HG02610 (cell line): ENCODE measurements around the gene CMTM1.
A peak's percentile ranks its signal among the peaks of the same experiment; 100 is the strongest.

Experiments used
- ATAC-seq: cut with Tn5 transposase; IDR thresholded peaks from one replicate; pipeline ENCODE4 v1.9.1; 2021; ENCODE audit warnings: mild to moderate bottlenecking, moderate library complexity; ENCODE audit not compliant: unreplicated experiment

The CMTM1 gene

DNA sequence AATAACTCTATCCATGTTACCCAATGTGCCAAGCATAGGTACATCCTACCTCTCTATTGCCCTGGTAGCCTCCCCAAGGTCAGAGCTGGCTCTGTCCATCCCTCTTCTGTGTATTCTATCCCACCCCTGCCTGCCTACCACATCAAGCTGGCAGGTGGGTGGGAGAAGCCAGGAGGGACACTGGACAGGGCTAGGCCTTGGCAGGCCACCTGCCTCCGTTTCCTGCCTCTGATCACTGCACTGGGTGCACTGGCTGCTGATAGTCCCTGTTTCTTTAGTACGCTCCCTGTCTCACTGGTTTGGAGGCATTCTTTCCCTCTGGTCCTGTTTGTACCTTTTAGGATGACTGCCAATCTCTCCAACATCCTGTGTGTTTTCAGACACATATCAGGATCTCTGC is 29.0 kb upstream of the CMTM1 start:
- no peak for ATAC-seq

DNA sequence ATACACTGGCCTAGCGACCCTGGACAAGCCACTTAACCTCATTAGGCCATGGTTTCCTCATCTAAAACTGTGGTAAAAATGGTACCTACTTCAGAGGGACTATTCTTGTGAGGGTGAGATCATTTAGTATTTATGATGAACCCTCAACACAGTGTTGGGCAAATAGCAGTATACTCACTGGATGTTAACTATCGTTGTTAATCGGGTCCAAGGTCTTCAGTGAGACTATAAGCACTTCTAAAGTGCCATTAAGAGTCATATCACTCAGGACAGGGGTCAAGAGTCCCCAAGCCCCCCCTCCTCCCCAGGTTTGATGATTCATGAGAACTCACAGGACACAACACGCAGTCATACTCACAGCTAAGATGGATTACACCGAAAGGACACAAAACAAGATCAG is 27.3 kb upstream of the CMTM1 start:
- ATAC-seq = no peak

DNA sequence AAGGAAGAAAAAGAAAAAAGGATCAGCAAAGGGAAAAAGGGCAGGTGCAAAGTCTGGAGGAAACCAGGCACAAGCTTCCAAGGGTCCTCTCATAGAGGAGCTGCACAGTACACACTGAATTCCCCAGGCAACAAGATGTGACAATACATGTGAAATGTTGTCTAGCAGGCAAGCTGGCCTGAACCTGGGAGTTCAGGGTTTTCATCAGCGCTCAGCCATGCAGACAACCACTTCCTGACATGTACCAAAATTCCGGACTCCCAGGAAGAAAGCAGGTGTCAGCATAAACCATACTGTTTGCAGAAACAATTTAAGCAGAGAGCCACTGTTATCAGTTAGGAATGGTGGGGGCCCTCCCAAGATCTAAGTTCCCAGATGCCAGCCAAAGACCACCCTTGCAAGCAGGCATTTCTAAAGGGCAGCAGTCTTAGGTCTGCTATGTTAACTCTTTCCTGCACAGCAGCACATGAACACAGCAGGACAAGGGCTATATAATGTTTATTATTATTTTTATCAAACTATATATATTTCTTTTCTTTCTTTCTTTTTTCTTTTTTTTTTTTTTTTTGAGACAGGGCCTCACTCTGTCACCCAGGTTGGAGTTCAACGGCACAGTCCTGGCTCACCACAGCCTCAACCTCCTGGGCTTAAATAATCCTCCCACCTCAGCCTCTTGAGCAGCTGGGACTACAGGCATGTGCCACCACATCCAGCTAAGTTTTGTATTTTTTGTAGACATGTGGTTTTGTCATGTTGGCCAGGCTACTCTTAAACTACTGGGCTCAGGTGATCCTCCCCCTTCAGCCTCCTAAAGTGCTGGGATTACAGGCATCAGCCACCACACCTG is 26.4 kb upstream of the CMTM1 start:
- peak; percentile 84 for ATAC-seq

DNA sequence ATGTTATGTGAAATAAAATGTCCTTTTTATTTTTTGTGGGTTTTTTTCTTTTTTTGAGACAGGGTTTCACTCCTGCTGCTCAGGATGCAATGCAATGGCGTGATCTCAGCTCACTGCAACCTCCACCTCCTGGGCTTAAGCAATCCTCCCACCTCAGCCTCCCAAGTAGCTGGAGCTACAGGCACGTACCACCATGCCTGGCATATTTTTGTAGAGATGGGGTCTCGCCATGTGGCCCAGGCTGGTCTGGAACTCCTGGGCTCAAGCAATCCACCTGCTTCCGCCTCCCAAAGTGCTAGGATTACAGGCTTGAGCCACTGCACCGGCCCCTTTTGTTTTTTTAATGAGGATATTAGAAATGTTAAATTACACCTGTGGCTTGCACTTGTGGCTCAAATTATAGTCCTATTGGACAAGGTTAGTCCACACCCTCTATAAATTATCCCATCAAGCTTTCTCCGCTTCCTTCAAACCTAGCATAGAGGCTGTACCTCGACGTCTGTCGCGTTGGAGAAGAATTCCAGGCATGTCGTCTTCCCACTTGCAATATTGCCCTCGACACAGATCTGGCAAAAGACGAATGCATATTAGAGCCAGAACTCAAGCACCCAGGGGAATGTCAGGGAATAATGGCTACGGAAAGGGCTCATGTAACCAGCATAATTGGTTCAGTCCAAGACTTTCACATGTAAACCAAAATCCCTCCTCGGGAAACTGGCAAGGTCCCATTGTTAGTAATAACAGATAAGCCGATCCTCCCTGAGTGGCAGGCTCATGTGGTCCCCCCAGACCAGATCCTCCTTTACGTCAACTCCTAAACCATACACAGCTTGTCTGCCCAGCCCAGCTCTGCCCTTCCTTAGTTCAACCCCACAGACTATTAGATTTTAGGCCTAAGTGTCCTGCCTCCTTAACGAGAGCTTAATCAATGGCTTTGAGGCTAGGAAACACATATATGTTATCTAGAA is 24.6 kb upstream of the CMTM1 start:
- ATAC-seq = no peak

DNA sequence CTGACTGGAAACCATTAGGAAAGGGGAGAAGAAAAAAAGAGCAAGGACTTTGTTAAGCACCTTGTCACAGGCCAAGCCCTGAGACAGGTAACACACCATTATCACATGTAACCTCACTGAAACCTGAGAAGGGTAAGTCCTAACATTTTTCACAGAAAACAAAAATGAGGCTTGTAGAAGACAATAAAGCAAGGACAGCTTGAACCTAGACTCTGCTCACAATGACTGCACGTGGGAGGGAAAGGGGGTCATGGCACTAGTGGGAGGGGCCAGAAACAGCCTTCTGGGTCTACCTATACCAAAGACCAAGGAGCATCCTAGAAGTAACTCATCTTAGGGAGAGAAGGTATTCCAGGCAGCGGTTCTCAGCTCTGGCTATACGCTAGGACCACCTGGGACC is 23.8 kb upstream of the CMTM1 start:
- ATAC-seq = no peak

DNA sequence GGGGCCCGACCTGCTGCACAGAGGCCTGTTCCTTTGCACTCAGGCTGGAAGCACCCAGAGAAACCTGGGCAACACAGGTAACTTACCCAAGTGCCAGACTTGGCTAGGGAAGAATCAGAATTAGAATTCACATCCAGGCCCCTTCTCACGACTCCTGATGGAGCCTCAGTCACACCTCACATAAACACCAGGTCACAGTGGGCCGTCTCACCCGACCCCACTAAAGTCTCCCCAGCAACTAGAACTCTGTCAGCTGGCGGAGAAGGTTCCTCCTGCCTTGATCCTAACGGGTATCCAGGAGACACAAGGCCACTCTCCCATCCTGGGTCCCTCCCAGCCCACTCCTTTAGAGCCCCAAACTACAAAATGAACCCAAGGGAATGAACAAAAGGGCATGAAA is 22.7 kb upstream of the CMTM1 start:
- ATAC-seq = no peak

DNA sequence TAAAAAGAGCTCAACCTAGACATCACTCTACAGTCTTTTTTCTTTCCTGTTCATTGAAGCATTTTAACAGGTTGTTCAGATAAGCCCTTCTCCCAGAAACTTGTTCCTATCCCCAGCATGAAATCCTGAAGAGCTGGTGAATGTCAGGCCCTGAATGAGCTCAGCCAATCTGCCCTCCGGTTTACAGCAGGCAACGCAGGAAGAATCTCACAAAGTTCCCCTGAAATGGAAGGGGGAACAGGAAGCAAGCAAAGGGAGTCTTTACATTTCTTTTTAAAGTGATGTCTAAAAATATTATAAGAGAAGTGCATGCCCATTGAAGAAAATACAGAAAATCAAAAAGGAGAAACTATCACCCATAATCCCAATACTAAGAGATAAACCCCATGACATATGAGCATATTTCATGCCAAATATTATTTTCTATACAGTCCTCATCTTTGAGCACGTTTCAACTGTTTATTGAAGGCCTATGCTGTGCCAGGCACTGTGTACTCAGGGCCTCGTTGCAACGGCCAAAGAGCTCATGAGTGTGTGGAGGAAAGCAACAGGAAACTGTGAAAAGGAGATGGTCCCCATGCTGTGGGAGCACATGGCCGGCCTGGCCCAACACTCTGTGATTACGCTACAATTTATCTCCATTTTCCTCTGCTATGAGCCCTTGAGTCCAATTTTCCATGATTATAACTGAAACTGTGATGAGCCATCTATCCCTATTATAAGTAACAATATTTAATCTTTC is 22.1 kb upstream of the CMTM1 start:
- no peak for ATAC-seq

DNA sequence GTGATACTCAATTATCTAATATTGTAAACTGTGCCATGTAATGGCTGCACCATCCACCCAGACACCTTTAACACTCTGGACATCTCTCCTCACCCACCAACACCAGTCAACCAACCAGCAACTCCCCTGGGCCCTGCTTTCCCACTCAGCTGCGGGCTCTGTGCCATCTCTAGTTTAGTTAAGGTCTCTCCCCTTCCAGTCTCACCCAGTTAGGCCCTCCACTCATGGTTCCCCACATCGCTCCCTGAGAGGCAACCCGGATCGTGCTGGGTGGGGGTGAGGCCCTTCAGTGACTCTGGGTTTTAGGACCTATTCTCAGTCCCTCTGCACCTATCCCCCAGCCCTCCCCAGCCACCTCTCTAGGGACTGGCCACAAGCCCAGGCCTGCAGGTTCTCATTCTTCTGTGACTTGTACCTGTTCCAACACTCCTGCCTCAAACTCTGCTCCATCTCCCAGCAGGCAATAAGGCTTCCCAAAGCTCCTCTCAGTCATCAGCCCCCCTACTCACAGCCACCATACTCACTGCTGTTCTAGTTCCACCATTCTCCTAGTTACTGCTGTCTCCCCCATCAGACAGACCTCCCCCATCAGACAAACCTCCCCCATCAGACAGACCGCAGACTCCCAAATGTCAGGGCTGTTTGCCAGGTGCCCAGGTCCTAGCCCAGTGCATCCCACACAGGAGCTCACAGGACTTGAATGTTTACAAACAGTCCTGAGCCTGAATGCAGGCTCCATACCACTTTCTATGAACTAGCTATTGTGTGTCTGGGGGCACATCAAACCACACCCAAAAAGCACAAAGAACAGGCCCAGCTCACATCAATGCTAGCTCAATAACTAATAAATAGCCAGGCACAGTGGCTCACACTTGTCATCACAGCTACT is 18.9 kb upstream of the CMTM1 start:
- ATAC-seq = no peak

DNA sequence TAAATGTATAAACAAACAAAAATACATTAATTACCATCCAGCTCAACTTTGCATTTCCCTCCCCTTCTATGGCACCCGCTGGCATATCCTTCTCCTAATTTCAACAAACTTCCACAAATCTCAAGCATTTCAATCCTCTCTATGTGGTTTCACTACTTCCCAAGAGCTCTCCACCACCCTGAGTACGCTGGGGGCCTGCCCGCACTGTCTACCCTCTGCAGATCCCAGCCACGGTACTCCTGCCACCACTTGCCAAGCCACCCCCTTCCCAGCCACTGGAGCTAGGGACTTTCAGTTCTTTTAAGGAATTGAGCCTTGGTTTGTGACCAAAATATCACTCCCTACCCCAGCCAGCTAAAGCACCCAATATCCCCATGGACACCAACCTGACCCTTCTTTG is 18.2 kb upstream of the CMTM1 start:
- no peak for ATAC-seq

DNA sequence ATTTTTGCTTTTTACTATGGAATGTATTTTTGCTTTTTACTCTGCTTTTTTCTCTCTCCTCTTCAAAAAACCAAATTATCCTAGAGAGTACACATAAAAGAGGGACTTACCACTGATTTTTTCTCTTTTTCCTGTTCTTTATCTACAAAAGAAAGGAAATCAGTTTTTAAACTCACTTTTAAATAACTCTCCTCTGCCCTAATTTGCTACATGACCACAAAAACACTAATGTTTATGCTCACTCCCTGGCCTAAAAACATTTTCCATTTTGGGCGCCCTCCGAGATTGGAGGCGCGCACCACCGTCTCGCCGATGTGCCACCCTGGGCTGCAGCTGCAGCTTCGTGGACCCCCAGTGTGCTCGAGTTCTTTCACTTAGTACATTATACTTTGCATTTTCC is 17.4 kb upstream of the CMTM1 start:
- ATAC-seq = no peak

DNA sequence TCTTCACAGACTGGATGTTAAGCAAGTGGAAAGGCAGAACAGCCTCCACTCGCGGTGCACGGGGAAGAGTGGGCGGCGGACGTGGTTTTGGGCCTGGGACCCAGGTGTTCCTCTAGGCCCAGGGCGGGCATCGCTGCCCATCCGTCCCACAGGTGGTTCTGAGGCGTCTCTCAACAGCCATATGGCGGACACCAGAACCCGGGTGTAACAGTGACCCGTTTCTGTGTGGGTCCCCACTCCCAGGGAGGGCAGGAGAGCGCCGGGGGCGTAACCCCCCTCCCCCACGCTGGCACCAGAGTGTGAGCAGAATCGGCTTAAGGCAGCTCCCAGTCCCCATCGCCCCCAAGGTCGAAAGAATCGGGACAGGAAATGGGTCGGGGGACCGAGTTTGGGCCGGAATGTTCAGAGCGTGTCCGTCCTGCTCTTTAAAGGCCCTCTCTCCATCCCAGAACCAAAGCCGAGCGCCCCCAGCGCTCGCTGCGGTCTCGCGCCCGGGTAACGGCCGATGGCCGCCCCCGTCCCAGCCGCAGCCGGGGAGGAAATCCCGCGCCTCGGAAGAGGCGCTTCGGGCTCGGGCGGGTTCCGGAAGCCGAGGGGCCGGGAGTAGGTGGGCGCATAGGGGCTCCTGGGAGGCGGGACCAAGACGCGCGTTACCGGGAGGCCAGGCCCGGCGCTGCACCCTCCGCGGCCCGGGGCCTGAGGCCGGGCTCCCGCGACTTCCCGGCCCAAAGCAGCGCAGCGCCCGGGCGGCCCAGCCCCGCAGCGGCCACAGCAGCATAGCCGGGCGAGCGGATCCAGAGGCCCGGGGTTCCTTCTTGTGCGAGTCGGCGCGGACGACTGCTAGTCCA is 16.7 kb upstream of the CMTM1 start, which contains the start of gene TK2:
Gene TK2 (minus strand): TSS at position 839 of the 848 bp plus-strand sequence. CDS start 61 bp downstream, at position 778.
- no peak for ATAC-seq

DNA sequence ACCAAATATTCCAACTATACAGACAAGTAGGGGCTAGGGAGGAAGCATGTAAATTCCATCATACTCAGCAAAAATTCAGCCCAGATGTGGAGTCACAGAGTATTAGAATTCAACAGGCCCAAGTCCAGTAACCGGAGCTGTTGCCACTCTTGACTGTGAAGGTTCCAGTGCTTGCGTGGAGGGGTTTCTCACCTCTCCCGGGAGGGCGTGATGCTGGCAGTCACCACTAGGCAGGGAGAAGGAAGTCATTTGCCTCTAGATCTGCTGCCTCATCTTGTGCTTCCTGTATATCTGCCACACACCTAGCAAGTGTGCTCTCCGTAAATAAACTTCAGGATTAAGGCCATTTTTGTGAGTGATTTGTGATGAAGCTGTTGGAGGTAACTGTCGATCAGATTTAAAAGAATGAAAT is 14.9 kb upstream of the CMTM1 start:
- no peak for ATAC-seq

DNA sequence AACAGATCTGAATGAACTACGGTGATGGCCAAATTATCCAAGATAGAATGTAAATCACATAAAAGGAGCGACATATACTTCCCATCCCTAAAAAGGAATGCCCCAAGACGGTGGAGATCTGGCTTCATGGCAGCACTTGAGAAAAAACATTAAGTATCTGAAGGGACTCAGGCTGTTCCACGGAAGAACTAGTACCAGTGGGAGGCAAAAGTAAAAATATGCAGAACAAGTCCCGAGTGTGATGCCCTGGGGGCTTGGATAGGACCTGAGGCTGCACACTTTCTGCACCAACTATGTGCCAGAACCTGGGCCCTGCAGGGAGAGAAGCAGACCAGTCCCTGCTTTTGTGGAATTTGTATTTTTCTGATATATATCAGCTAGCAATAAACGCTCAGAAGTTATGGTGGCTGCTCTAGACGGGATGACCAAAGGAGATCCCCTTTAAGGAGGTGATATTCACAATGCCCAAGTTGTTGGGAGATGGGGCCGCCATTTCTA is 14.4 kb upstream of the CMTM1 start:
- ATAC-seq = peak; percentile 4

DNA sequence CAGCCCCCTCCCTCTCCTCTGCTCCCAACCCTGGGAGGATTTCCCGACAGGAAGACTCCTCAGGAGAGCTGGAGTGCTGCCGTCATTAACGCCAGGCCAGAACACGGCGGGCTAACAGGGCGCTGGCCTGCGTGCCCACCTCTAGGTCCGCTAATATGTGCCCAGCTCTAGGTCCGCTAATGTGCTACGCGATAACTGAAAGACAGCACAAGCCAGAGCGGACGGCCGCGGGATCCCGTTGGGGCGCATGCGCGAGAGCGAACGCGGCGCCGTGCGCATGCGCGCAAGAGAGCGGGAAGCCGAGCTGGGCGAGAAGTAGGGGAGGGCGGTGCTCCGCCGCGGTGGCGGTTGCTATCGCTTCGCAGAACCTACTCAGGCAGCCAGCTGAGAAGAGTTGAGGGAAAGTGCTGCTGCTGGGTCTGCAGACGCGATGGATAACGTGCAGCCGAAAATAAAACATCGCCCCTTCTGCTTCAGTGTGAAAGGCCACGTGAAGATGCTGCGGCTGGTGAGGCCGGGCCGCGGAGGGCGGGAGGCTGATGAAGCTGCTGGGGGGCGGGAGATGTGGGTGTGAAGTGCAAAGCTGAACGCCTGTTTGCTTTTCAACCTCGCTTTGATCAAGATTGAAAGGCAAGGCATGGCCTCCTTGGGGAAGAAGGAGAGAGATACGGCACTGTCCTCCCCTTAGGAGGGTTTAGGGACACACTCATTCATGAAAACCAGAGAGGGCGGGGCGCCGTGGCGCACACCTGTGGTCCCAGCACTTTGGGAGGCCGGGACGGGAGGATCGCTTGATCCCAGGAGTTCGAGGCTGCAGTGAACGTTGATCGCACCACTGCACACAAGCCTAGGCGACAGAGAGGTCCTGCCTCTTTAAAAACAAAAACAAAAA is 13.7 kb upstream of the CMTM1 start, which contains the start of gene CKLF:
Gene CKLF (plus strand): TSS at position 291 of the 892 bp plus-strand sequence. CDS start 140 bp downstream, at position 431.
- peak; percentile 73 for ATAC-seq

DNA sequence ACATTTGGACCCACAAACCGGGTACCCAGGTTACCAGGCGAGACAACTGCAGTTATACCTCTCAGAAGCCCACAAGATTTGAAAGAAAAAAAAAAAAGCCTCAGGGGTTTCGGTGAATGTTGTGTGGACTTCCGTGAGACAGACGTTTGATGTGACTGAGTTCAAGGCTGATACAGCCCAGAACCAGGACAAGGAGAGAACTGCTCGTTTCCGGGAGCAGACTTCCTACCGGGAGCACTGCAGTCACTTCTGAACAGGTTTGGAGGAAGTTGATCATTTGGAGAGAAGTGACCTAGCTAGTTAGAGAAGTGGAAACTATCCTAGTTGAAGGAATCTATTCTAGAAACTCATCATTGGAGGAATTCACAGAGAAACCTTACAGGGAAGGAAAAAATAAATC is 13.0 kb upstream of the CMTM1 start:
- ATAC-seq = no peak

DNA sequence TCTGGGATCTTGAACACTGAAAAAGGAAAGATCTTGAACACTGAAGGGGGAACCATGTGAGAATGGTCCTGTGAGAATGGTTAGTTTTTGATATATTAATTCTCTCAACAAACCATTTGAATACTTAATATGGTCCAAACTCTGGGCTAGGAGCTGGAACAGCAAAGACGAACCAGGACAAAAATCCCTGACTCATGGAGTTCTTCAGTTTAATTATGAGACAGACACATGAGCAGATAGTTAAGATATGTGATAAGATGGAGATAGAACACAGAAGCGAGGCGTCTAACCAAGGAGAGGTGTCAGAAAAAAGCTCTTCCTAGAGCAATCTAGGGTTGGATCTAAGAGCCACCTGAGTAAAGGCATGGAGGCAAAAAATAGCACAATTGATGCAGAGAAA is 12.2 kb upstream of the CMTM1 start:
- no peak for ATAC-seq

DNA sequence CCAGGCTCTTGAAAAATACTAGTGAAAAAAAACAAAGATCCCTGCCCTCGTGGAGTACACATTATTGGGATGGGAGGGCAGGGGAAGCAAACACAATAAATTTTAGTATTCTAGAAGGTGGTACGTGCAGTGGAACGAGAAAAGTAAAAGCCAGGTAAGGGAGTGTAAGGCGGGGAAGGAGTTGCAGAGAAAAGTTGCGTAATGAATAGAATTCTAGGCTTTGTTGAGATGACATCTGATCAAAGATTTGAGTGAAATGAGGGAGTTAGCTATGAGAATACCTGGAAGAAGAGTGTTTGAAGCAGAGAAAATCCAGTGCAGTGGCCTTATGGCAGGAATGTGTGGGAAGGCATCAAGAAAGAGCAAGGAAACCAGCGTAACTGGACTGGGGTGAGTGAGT is 11.7 kb upstream of the CMTM1 start:
- no peak for ATAC-seq

DNA sequence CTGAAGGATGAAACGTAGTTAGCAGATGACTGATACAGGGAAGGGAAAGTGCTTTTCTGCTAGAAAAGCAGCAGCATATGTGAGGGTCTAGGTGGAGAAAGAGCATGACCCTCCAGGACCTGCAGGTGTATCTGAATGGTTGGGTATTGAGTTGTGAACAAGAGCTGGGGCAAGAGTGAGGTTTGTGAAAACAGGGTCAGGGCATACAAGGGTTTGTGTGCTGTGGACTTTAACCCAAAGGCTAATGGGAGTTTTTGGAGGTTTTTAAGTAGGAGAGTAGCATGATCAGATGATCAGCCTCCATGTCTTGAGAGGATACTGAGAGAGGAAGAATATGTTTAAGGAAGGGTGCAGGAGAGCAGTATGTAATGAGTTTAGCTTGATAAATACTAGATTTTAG is 6.1 kb upstream of the CMTM1 start:
- ATAC-seq = no peak
